Lower leg skin (tissue), 3 donors: ENCODE results near the gene CALHM3.

Experiments used
- CTCF ChIP-seq, 3 donors: fragments of 450-650 bp; IDR thresholded peaks; one replicate each; pipeline ENCODE4 v1.5.1; 2016; ENCODE audit warnings: antibody characterized with exemption in 3 of 3, mild to moderate bottlenecking in 3 of 3, moderate library complexity in 2 of 3
- POLR2A ChIP-seq, 2 donors: fragments of 450-650 bp; IDR thresholded peaks; one replicate each; pipeline ENCODE4 v1.6.1; 2016 to 2017; ENCODE audit warnings: antibody characterized with exemption in 2 of 2, mild to moderate bottlenecking in 1 of 2, moderate library complexity in 1 of 2

GRCh38 chr10:103510791-103511752 is 32.0 kb upstream of the CALHM3 start:
- TF ChIP-seq CTCF (IDR thresholded peaks at IDR 0.05) = no peak
- TF ChIP-seq POLR2A (IDR thresholded peaks at IDR 0.05) = no peak
